Measurements from ENCODE around the gene CD8B.

CD8B gene

GRCh38 chr2:86806059-86806857 lies 55.4 kb downstream of the CD8B start:
- no peak for DNase-seq (ENCODE audit: low read depth)
- TF ChIP-seq CTCF (IDR thresholded peaks at IDR 0.05; ENCODE audit: control insufficient read depth, extremely low read depth, insufficient read depth): no peak
- no peak overlapping the region for H3K4me3 ChIP-seq (ENCODE audit: low read depth, low read length)

DNA sequence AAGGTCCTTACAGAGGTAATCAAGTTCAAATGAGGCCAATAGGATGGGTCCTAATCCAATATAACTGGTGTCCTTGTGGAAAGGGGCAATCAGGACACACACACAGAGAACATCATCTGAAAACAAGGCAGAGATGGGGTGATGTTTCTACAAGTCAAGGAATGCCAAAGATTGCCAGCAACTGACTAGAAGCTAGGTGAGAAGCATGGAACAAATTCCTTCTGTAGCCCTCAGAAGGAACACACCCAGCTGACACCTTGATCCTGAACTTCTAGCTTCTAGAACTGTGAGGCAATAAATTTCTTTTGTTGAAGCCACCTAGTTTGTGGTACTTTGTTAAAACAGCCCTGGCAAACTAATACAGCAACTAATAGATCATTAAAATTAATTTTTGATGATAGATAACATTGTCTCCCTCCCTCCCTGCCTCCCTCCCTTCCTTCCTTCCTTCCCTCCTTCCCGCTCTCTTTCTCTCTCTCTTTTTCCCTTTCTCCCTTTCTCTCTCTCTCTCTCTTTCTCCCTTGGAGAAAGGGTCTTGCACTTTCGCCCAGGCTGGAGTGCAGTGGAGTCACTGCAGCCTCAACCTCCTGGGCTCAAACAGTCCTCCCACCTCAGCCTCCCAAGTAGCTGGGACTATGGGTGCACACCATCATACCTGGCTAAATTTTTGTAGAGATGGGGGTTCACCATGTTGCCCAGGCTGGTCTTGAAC lies 60.7 kb downstream of the CD8B start:
- no peak for DNase-seq (ENCODE audit: low read depth)
- TF ChIP-seq CTCF (IDR thresholded peaks at IDR 0.05; ENCODE audit: control insufficient read depth, extremely low read depth, insufficient read depth): no peak
- H3K4me3 ChIP-seq (ENCODE audit: low read depth, low read length): no peak overlapping the region

- no peak overlapping the region for H3K4me3 ChIP-seq (ENCODE audit: low read depth, low read length)
- no peak for TF ChIP-seq CTCF (IDR thresholded peaks at IDR 0.05; ENCODE audit: control insufficient read depth, extremely low read depth, insufficient read depth)
Measured at GRCh38 chr2:86794861-86795260, 66.8 kb downstream of the CD8B start.

GRCh38 chr2:86793752-86794151 lies 67.9 kb downstream of the CD8B start:
- H3K4me3 ChIP-seq (ENCODE audit: low read depth, low read length): no peak overlapping the region
- DNase-seq (ENCODE audit: low read depth): no peak
- TF ChIP-seq CTCF (IDR thresholded peaks at IDR 0.05; ENCODE audit: control insufficient read depth, extremely low read depth, insufficient read depth): no peak

More at GRCh38 chr2:86794861-86795260, 66.8 kb downstream of the CD8B start:
- no peak for DNase-seq (ENCODE audit: low read depth)

- DNase-seq (ENCODE audit: low read depth): no peak
- no peak for TF ChIP-seq CTCF (IDR thresholded peaks at IDR 0.05; ENCODE audit: control insufficient read depth, extremely low read depth, insufficient read depth)
- no peak overlapping the region for H3K4me3 ChIP-seq (ENCODE audit: low read depth, low read length)
Measured at GRCh38 chr2:86791573-86791972, 70.1 kb downstream of the CD8B start.

- no peak for DNase-seq (ENCODE audit: low read depth)
- no peak for TF ChIP-seq CTCF (IDR thresholded peaks at IDR 0.05; ENCODE audit: control insufficient read depth, extremely low read depth, insufficient read depth)
- no peak within 1 kb of the TSS for H3K4me3 ChIP-seq (ENCODE audit: low read depth, low read length)
Measured at GRCh38 chr2:86790676-86791572, 70.8 kb downstream of the CD8B start, which contains the start of gene CD8A. Gene CD8A, minus strand, starts transcription at chr2:86790913. Its CDS starts 88 bp downstream, at chr2:86790825.
